B cell (primary cell): ENCODE results near the gene UBE4A. TPM values are rescaled to one million over a fixed set of nuclear protein-coding genes. Genes with fewer than 3 reads are reported as not detected.

Experiments
- ATAC-seq: fragments of 200-7000 bp; cut with Tn5 transposase; one replicate; pipeline ENCODE4 v1.10.0; 2021; ENCODE audit warnings: low read depth, mild to moderate bottlenecking, moderate number of reproducible peaks, moderate library complexity
- CTCF ChIA-PET: fragments of 350-600 bp; sonication (Branson Sonifier 250); formaldehyde crosslinking; loops from one replicate; lab custom pipeline; 2021; ENCODE audit warnings: antibody characterized with exemption, inconsistent platforms; lab: Charles Lee
- POLR2A ChIA-PET: fragments of 350-600 bp; sonication (Branson Sonifier 250); formaldehyde crosslinking; loops from one replicate; lab custom pipeline; 2021; ENCODE audit warnings: antibody characterized with exemption; lab: Charles Lee
- DNase-seq: peaks from one replicate; pipeline ENCODE4 v3.0.0; 2013
- H2AFZ ChIP-seq: 2 replicates; pipeline ENCODE4 v1.6.1; 2012; ENCODE audit warnings: mild to moderate bottlenecking, low read depth, low read length; ENCODE audit not compliant: insufficient read depth, poor library complexity, severe bottlenecking
- H3K27ac ChIP-seq, 2 donors: 1 replicate in 1 of 2; 2 replicates in 1 of 2; pipeline ENCODE4 v1.5.1; 2012 to 2013; ENCODE audit warnings: low read length in 2 of 2, mild to moderate bottlenecking in 2 of 2, moderate library complexity in 1 of 2
- H3K27me3 ChIP-seq, 4 experiments: fragments of 200-600 bp in 1 of 4; sonication (generic) in 1 of 4; replicated peaks in 1 of 4; 1 replicate in 2 of 4; 2 replicates in 2 of 4; pipeline versions ENCODE4 v1.6.1 to v1.7.0; 2013 to 2016; ENCODE audit warnings: low read length in 3 of 4, mild to moderate bottlenecking in 2 of 4, mixed read lengths in 1 of 4, moderate library complexity in 1 of 4; ENCODE audit not compliant: insufficient read depth in 4 of 4, control insufficient read depth in 3 of 4; ENCODE audit errors: control extremely low read depth in 1 of 4
- H3K36me3 ChIP-seq, 2 experiments: replicated peaks in 1 of 2; 1 replicate in 1 of 2; 2 replicates in 1 of 2; pipeline versions ENCODE4 v1.6.1 to v1.7.1; 2013; ENCODE audit warnings: low read length in 1 of 2; ENCODE audit not compliant: insufficient read depth in 2 of 2, control insufficient read depth in 1 of 2; ENCODE audit errors: control extremely low read depth in 1 of 2, extremely low read depth in 1 of 2
- H3K4me1 ChIP-seq, 2 donors: fragments of 200-600 bp in 1 of 2; sonication (generic) in 1 of 2; 1 replicate in 1 of 2; 2 replicates in 1 of 2; pipeline versions ENCODE4 v1.5.1 to v1.6.1; 2013 to 2017; ENCODE audit warnings: low read length in 2 of 2; ENCODE audit not compliant: control insufficient read depth in 2 of 2, insufficient read depth in 2 of 2
- H3K4me2 ChIP-seq: replicated peaks from 2 replicates; pipeline ENCODE3; 2012; ENCODE audit warnings: mild to moderate bottlenecking, low read depth, low read length; ENCODE audit not compliant: poor library complexity, severe bottlenecking
- H3K4me3 ChIP-seq, 5 experiments: fragments of 200-600 bp in 1 of 5; sonication (generic) in 1 of 5; 1 replicate in 3 of 5; 2 replicates in 2 of 5; pipeline versions ENCODE4 v1.5.1 to v1.7.0; 2011 to 2016; ENCODE audit warnings: low read length in 4 of 5, mild to moderate bottlenecking in 4 of 5, low read depth in 2 of 5, control low read depth in 1 of 5, moderate library complexity in 1 of 5; ENCODE audit not compliant: insufficient read depth in 1 of 5; ENCODE audit errors: control extremely low read depth in 1 of 5, extremely low read depth in 1 of 5
- H3K79me2 ChIP-seq: fragments of 200-600 bp; sonication (generic); one replicate; pipeline ENCODE4 v1.6.0; 2016; ENCODE audit warnings: low read length; ENCODE audit not compliant: control insufficient read depth, insufficient read depth
- H3K9ac ChIP-seq: fragments of 200-600 bp; sonication (generic); 2 replicates; pipeline ENCODE4 v1.6.1; 2017; ENCODE audit warnings: mild to moderate bottlenecking, low read length, moderate library complexity
- H3K9me3 ChIP-seq, 3 donors: one replicate each; pipeline versions ENCODE4 v1.6.1 to v1.7.1; 2013; ENCODE audit warnings: low read length in 2 of 3; ENCODE audit not compliant: control insufficient read depth in 2 of 3, insufficient read depth in 1 of 3; ENCODE audit errors: control extremely low read depth in 1 of 3
- H4K20me1 ChIP-seq: 2 replicates; pipeline ENCODE4 v1.6.0; 2012; ENCODE audit warnings: mild to moderate bottlenecking, low read length; ENCODE audit not compliant: insufficient read depth, control insufficient read depth, poor library complexity, severe bottlenecking
- H3K27ac Mint-ChIP-seq: one replicate; pipeline ENCODE4 v1.8.0; 2021; ENCODE audit warnings: mixed read lengths
- H3K27me3 Mint-ChIP-seq: one replicate; pipeline ENCODE4 v1.8.0; 2021; ENCODE audit warnings: mixed read lengths
- H3K4me1 Mint-ChIP-seq: one replicate; pipeline ENCODE4 v1.8.0; 2021; ENCODE audit warnings: mixed read lengths
- H3K4me3 Mint-ChIP-seq: one replicate; pipeline ENCODE4 v1.8.0; 2021; ENCODE audit warnings: mixed read lengths
- H3K9me3 Mint-ChIP-seq: one replicate; pipeline ENCODE4 v1.8.0; 2022; ENCODE audit warnings: mixed read lengths; ENCODE audit not compliant: insufficient read depth
- EZH2 ChIP-seq: IDR thresholded peaks from 2 replicates; pipeline ENCODE4 v1.6.1; 2012; ENCODE audit warnings: borderline replicate concordance, low read depth, mild to moderate bottlenecking, moderate library complexity, low read length; ENCODE audit not compliant: insufficient read depth, poor library complexity, severe bottlenecking
- WGBS: methylation state at CpG from one replicate; pipeline ENCODE4 v1.1.5; 2013; ENCODE audit warnings: missing lambda C conversion rate; ENCODE audit not compliant: insufficient coverage; 5-methylcytosine and 5-hydroxymethylcytosine counted together
- intact Hi-C: fragments of 100-400 bp; cut with micrococcal nuclease; formaldehyde crosslinking; loops from one replicate; pipeline ENCODE4 v1.10.0; 2022
- polyA plus RNA-seq: library from polyadenylated mRNA; depleted of rRNA; stranded (reverse); fragments of >200 nt; gene quantifications from 2 replicates; pipeline ENCODE4 v1.2.3, GENCODE V29; 2012
- total RNA-seq, 2 donors: library from RNA; stranded (reverse); fragments of 120-200 nt in 1 of 2; gene quantifications; 1 replicate in 1 of 2; 2 replicates in 1 of 2; pipeline versions ENCODE4 v1.2.3 to v1.2.4, GENCODE V29; 2013 to 2022
- TF ChIP-seq, protein P1 (sequence below): fragments of 200-600 bp; IDR thresholded peaks from one replicate; pipeline ENCODE4 v1.8.0; 2022; ENCODE audit warnings: antibody characterized with exemption, mild to moderate bottlenecking

Gene UBE4A
- total and polyA plus RNA-seq, 2 donors (not counting 1 experiment from before 2014, with no cell fraction given) = 14.7 to 37.3 TPM

DNA sequence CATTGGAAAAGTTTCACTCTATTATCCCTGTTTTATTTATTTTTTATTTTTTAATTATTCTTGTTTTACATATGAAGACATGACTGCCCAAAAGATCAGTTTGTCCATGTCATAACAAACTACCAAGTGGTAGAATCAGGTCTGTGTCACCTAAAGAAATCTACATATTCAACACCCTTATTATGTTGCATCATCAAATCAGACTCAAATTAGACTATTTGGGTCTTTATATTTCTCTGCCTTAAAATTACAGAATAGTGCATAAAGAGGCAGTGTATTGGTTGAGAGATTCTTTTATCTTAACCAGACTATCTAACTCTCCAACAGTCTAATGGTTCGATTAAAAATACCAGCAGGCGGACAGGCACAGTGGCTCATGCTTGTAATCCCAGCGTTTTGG is 23.6 kb downstream of the UBE4A start:
- Histone ChIP-seq H3K4me2 (no peak overlapping the region), H3K9ac (no peak overlapping the region), H3K4me3 (no peak overlapping the region), H3K36me3 (peaks cover 10 to 96% of the 10 kb centered on the region in 2 experiments), H3K9me3 (no peaks in the 10 kb centered on the region), H3K27me3 (no peaks in the 10 kb centered on the region), H3K4me1 (no peaks in the 10 kb centered on the region), H3K27ac (no peak overlapping the region), H3K79me2 (no peaks in the 10 kb centered on the region), H4K20me1 (no peaks in the 10 kb centered on the region), H2AFZ (no peak overlapping the region)
- Mint-ChIP-seq H3K4me1 (no peaks in the 10 kb centered on the region), H3K27me3 (no peaks in the 10 kb centered on the region), H3K27ac (no peak overlapping the region), H3K4me3 (no peak overlapping the region), H3K9me3 (no peaks in the 10 kb centered on the region)
- DNase-seq (no peak), ATAC-seq (no peak)
- ChIA-PET CTCF (interaction anchor here (1.0 to 2.1 kb wide), 2 partner anchors 15 to 106 kb away, joined by 3 to 4 read pairs; no protein-coding TSS in a partner anchor), POLR2A (interaction anchor here (0.6 kb wide), 1 partner anchor 57 kb away, joined by 5 read pairs; no protein-coding TSS in a partner anchor)
- TF ChIP-seq, protein P1, sequence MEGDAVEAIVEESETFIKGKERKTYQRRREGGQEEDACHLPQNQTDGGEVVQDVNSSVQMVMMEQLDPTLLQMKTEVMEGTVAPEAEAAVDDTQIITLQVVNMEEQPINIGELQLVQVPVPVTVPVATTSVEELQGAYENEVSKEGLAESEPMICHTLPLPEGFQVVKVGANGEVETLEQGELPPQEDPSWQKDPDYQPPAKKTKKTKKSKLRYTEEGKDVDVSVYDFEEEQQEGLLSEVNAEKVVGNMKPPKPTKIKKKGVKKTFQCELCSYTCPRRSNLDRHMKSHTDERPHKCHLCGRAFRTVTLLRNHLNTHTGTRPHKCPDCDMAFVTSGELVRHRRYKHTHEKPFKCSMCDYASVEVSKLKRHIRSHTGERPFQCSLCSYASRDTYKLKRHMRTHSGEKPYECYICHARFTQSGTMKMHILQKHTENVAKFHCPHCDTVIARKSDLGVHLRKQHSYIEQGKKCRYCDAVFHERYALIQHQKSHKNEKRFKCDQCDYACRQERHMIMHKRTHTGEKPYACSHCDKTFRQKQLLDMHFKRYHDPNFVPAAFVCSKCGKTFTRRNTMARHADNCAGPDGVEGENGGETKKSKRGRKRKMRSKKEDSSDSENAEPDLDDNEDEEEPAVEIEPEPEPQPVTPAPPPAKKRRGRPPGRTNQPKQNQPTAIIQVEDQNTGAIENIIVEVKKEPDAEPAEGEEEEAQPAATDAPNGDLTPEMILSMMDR = no peak
- TF ChIP-seq EZH2 = no peak
- intact Hi-C loops = no loop called here
- WGBS = no CpG with 5 or more reads among the region's 3 CpGs

DNA sequence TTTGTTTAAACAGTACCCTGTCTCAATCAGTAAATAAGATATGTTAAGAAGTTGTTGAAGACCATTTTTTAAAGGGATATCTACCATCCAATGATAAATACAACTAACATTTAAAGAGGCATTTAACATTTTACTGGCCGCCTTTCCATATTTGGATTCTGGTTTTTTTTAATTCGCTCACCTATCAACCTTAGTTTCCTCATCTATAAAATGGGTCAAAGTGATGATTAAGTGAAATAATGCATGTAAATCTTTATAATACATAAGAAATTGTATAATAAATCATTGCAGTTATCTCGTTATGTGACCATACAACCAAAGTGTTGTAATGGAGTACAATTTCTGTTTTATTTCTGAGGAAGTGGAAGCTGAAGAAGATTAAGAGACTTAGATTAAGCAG is 24.3 kb downstream of the UBE4A start:
- TF ChIP-seq, protein P1 = no peak
- no peak for TF ChIP-seq EZH2
- no peaks in the 10 kb centered on the region for H4K20me1 ChIP-seq
- H3K27me3 ChIP-seq = no peaks in the 10 kb centered on the region
- H3K27me3 Mint-ChIP-seq = no peaks in the 10 kb centered on the region
- H3K27ac Mint-ChIP-seq = no peak overlapping the region
- WGBS = no CpG with 5 or more reads among the region's 3 CpGs
- DNase-seq (no peak), ATAC-seq (no peak)
- peaks cover 10 to 98% of the 10 kb centered on the region in 2 experiments for H3K36me3 ChIP-seq
- no peak overlapping the region for H2AFZ ChIP-seq
- no peaks in the 10 kb centered on the region for H3K9me3 ChIP-seq
- no peaks in the 10 kb centered on the region for H3K79me2 ChIP-seq
- H3K4me3 Mint-ChIP-seq = no peak overlapping the region
- intact Hi-C loops = no loop called here
- no peaks in the 10 kb centered on the region for H3K4me1 Mint-ChIP-seq
- no peak overlapping the region for H3K4me2 ChIP-seq
- H3K4me1 ChIP-seq = no peaks in the 10 kb centered on the region
- no peak overlapping the region for H3K4me3 ChIP-seq
- ChIA-PET CTCF (interaction anchor here (2.1 kb wide), 1 partner anchor 16 kb away, joined by 4 read pairs; no protein-coding TSS in a partner anchor), POLR2A (no interaction called here)
- H3K9ac ChIP-seq = no peak overlapping the region
- no peak overlapping the region for H3K27ac ChIP-seq
- no peaks in the 10 kb centered on the region for H3K9me3 Mint-ChIP-seq
